Psoas muscle (tissue), 8 donors: ENCODE data around the gene IP6K3. TPM values are rescaled to one million over a fixed set of nuclear protein-coding genes. Genes with fewer than 3 reads are reported as not detected.

Source experiments
- ATAC-seq, 4 donors: fragments of 200-7000 bp; cut with Tn5 transposase; one replicate each; pipeline ENCODE4 v1.9.1; 2020; ENCODE audit warnings: moderate library complexity in 3 of 4, mild to moderate bottlenecking in 2 of 4
- DNase-seq, 2 donors: peaks; one replicate each; pipeline ENCODE4 v3.0.0-alpha.2; 2020
- H3K27ac ChIP-seq: fragments of 200-600 bp; one replicate; pipeline ENCODE4 v1.8.0; 2022
- H3K27me3 ChIP-seq, 3 donors: fragments of 200-600 bp in 1 of 3; one replicate each; pipeline versions ENCODE4 v1.6.1 to v1.8.0; 2013 to 2022; ENCODE audit warnings: low read length in 2 of 3, mild to moderate bottlenecking in 2 of 3, moderate library complexity in 1 of 3; ENCODE audit not compliant: insufficient read depth in 3 of 3
- H3K36me3 ChIP-seq, 2 donors: fragments of 200-600 bp in 1 of 2; one replicate each; pipeline versions ENCODE4 v1.6.1 to v1.8.0; 2013 to 2022; ENCODE audit warnings: low read depth in 1 of 2, mild to moderate bottlenecking in 1 of 2, moderate library complexity in 1 of 2; ENCODE audit not compliant: insufficient read depth in 1 of 2
- H3K4me1 ChIP-seq: fragments of 200-600 bp; one replicate; pipeline ENCODE4 v1.8.0; 2022
- H3K4me3 ChIP-seq: fragments of 200-600 bp; one replicate; pipeline ENCODE4 v1.8.0; 2022; ENCODE audit warnings: mild to moderate bottlenecking
- H3K9me3 ChIP-seq: fragments of 200-600 bp; one replicate; pipeline ENCODE4 v1.8.0; 2022
- CTCF ChIP-seq: fragments of 200-600 bp; IDR thresholded peaks from one replicate; pipeline ENCODE4 v1.8.0; 2022; ENCODE audit warnings: antibody characterized with exemption
- WGBS, 3 donors: extraction: QIAGEN DNeasy Blood & Tissue Kit; methylation state at CpG; one replicate each; pipeline versions ENCODE4 v1.1.6 to v1.1.7; 2013; 5-methylcytosine and 5-hydroxymethylcytosine counted together
- intact Hi-C, 2 donors: fragments of 100-400 bp; cut with DNase I; formaldehyde crosslinking; loops; one replicate each; pipeline versions ENCODE4 v1.11.0 to v1.14.2; 2022
- polyA plus RNA-seq, 3 donors: library from polyadenylated mRNA; stranded (reverse); fragments of 200-250 nt; gene quantifications; one replicate each; pipeline ENCODE4 v1.2.3, GENCODE V29; 2013
- total RNA-seq, 4 donors: library from RNA; stranded (reverse); fragmentation: NEBNext Ultra II Directional in 2 of 4; extraction: Animal tissue kit (Norgen Biotek cat#: 25700) in 2 of 4; gene quantifications; one replicate each; pipeline versions ENCODE4 v1.2.1 to v1.2.4, GENCODE V29; 2021 to 2023
- donor health status: healthy with polysubstance abuse.
- donor health status: DM: no; HTN: no; CAD: no; lungs with moderate emphysema.
- donor health status: Bipolar disorder and iron deficiency.
- donor health status: healthy.
- donor health status: DM: yes; HTN: yes; CAD: no.
- donor health status: DM: no; HTN: no; CAD: no.
- donor health status: DM: no; HTN: no; CAD: no.
- donor health status: DM: yes; HTN: yes; CAD: no.

The IP6K3 gene
- total and polyA plus RNA-seq, 7 donors: 95.7 to 363 (median 220) TPM

- WGBS, 3 donors: 88 to 93% (median 90%) methylated on average over 12 of the region's 12 CpGs
- no peak for ATAC-seq
- TF ChIP-seq CTCF: no peak
Measured at GRCh38 chr6:33756211-33756954, 9.7 kb upstream of the IP6K3 start.

GRCh38 chr6:33755070-33755869, 8.6 kb upstream of the IP6K3 start:
- ATAC-seq: peak in 1 of 4 donors; percentile 17
- H3K9me3 ChIP-seq: no peaks in the 10 kb centered on the region
- no peaks in the 10 kb centered on the region for H3K36me3 ChIP-seq

More at GRCh38 chr6:33756211-33756954, 9.7 kb upstream of the IP6K3 start:
- Histone ChIP-seq H3K4me3 (no peak overlapping the region), H3K27ac (no peak overlapping the region), H3K9me3 (no peaks in the 10 kb centered on the region), H3K4me1 (peaks cover 24% of the 10 kb centered on the region), H3K27me3 (no peaks in the 10 kb centered on the region), H3K36me3 (no peaks in the 10 kb centered on the region)
- DNase-seq: no peak
- intact Hi-C loops: no loop called here

GRCh38 chr6:33754222-33754621, 7.5 kb upstream of the IP6K3 start:
- Histone ChIP-seq H3K4me3 (no peak overlapping the region), H3K36me3 (no peaks in the 10 kb centered on the region), H3K27ac (no peak overlapping the region), H3K27me3 (no peaks in the 10 kb centered on the region), H3K4me1 (peaks cover 26% of the 10 kb centered on the region), H3K9me3 (no peaks in the 10 kb centered on the region)
- intact Hi-C loops: no loop called here
- ATAC-seq (no peak), DNase-seq (no peak)
- no peak for TF ChIP-seq CTCF
- WGBS, 3 donors: 78 to 81% (median 79%) methylated on average over 11 of the region's 11 CpGs

More at GRCh38 chr6:33755070-33755869, 8.6 kb upstream of the IP6K3 start:
- Histone ChIP-seq H3K27me3 (no peaks in the 10 kb centered on the region), H3K27ac (no peak overlapping the region), H3K4me3 (no peak overlapping the region), H3K4me1 (peaks cover 19% of the 10 kb centered on the region)
- no peak for TF ChIP-seq CTCF
- 68 to 76% (median 72%) methylated on average over 13 of the region's 13 CpGs for WGBS, 3 donors
- DNase-seq: no peak
- intact Hi-C loops: no loop called here

GRCh38 chr6:33752646-33753015, 5.9 kb upstream of the IP6K3 start:
- intact Hi-C loops: no loop called here
- peak overlapping the region; percentile 100 for H3K27ac ChIP-seq
- TF ChIP-seq CTCF: no peak
- DNase-seq (no peak), ATAC-seq (no peak)
- no peaks in the 10 kb centered on the region for H3K9me3 ChIP-seq
- peaks cover 26% of the 10 kb centered on the region for H3K4me1 ChIP-seq
- H3K36me3 ChIP-seq: no peaks in the 10 kb centered on the region
- no peaks in the 10 kb centered on the region for H3K27me3 ChIP-seq
- no peak overlapping the region for H3K4me3 ChIP-seq
- WGBS, 3 donors: 90 to 100% (median 95%) methylated on average over 1 of the region's 1 CpG
